ENCODE measurements around the gene SLC25A44.

Gene SLC25A44

GRCh38 chr1:156253634-156254033 lies 59.7 kb downstream of the SLC25A44 start:
- DNase-seq (ENCODE audit: low read depth): no peak
- TF ChIP-seq, protein P1, sequence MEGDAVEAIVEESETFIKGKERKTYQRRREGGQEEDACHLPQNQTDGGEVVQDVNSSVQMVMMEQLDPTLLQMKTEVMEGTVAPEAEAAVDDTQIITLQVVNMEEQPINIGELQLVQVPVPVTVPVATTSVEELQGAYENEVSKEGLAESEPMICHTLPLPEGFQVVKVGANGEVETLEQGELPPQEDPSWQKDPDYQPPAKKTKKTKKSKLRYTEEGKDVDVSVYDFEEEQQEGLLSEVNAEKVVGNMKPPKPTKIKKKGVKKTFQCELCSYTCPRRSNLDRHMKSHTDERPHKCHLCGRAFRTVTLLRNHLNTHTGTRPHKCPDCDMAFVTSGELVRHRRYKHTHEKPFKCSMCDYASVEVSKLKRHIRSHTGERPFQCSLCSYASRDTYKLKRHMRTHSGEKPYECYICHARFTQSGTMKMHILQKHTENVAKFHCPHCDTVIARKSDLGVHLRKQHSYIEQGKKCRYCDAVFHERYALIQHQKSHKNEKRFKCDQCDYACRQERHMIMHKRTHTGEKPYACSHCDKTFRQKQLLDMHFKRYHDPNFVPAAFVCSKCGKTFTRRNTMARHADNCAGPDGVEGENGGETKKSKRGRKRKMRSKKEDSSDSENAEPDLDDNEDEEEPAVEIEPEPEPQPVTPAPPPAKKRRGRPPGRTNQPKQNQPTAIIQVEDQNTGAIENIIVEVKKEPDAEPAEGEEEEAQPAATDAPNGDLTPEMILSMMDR (conservative IDR thresholded peaks at IDR 0.05; ENCODE audit: control insufficient read depth, insufficient read depth, low read depth, low read length): no peak
- H3K4me3 ChIP-seq (ENCODE audit: control insufficient read depth, low read depth, low read length): no peak overlapping the region

DNA sequence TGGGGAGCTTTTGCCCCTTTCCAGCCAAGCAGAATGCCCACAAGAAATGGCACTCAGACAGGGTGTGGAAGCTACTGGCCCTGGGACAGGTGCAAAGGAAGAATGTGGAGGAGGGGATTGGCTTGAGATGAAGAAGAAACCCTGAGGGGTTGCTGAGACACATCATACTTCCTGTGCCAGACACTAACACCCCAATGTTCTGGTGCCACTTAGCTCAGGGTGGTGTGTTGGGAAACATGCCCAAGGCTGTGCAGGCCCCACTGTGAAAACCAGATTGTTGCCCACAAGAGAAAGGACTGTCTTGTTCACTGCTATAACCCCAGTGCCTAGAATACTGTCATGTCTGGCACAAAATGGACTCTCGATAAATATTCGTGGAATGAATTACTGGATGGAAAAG lies 63.8 kb downstream of the SLC25A44 start:
- no peak for DNase-seq (ENCODE audit: low read depth)
- TF ChIP-seq, protein P1 (conservative IDR thresholded peaks at IDR 0.05; ENCODE audit: control insufficient read depth, insufficient read depth, low read depth, low read length): no peak
- H3K4me3 ChIP-seq (ENCODE audit: control insufficient read depth, low read depth, low read length): no peak overlapping the region

GRCh38 chr1:156258859-156259258 lies 65.0 kb downstream of the SLC25A44 start:
- H3K4me3 ChIP-seq (ENCODE audit: control insufficient read depth, low read depth, low read length): no peak overlapping the region
- no peak for DNase-seq (ENCODE audit: low read depth)
- TF ChIP-seq, protein P1 (conservative IDR thresholded peaks at IDR 0.05; ENCODE audit: control insufficient read depth, insufficient read depth, low read depth, low read length): no peak

- no peak for DNase-seq (ENCODE audit: low read depth)
- TF ChIP-seq, protein P1 (conservative IDR thresholded peaks at IDR 0.05; ENCODE audit: control insufficient read depth, insufficient read depth, low read depth, low read length): no peak
- H3K4me3 ChIP-seq (ENCODE audit: control insufficient read depth, low read depth, low read length): no peak overlapping the region
Observed at GRCh38 chr1:156259805-156260204, 65.9 kb downstream of the SLC25A44 start.

DNA sequence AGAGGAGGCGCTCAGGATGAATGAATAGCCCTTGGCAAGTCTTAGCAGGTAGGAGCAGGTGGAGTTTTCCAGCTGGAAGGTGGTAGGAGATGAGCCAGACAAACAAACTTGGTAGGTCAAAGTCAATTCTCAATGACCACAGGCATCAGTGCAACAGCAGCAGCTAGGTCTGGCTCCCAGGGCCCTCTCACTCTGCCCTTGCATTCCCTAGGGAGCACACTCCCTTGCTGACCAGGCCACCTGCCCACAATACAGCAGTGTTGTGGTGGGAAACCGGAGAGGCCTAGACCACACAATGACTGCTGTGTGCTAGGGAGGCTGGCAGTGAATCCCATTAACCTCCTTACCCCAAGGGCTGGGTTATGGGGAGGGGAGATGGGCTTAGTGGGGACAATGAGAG lies 67.0 kb downstream of the SLC25A44 start:
- no peak for DNase-seq (ENCODE audit: low read depth)
- no peak overlapping the region for H3K4me3 ChIP-seq (ENCODE audit: control insufficient read depth, low read depth, low read length)
- TF ChIP-seq, protein P1 (conservative IDR thresholded peaks at IDR 0.05; ENCODE audit: control insufficient read depth, insufficient read depth, low read depth, low read length): no peak

Measured in fibroblast of mammary gland (primary cell).